Erythroblast (primary cell): ENCODE results near the gene SCYGR3.

Experiments
- GATA1 ChIP-seq: IDR thresholded peaks from 2 replicates; pipeline ENCODE4 v1.6.1; 2011; ENCODE audit warnings: low read depth, mild to moderate bottlenecking, control low read depth, low read length, moderate library complexity
- POLR2A ChIP-seq: IDR thresholded peaks from 2 replicates; pipeline ENCODE4 v1.6.1; 2011; ENCODE audit warnings: mild to moderate bottlenecking, low read length

DNA sequence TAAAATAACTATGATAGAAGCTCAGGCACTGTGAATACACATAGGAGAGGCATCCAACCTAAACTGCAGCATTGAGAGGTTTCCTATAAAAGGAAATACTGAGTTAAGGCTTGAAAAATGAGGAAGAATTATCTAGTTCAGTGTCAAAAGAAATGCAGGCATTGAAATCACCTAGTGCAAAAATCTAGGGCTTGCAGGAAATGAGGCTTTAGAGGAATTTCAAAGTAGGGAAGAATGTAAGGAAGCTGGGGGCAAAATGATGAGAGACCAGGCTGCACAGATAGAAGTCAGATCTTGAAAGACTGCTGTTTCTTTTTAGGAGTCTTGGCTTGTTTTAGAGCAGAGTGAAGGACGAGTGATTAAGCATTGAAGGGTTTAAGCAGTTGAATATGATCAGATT is 44.0 kb downstream of the SCYGR3 start:
- TF ChIP-seq POLR2A = no peak
- TF ChIP-seq GATA1 = no peak
